AG10803 (cell line): Measurements from ENCODE around the gene PLA2G6.

Experiments used
- DNase-seq: peaks from one replicate; pipeline ENCODE4 v3.0.0; 2010; ENCODE audit warnings: low read depth
- H3K4me3 ChIP-seq: 2 replicates; pipeline ENCODE4 v1.5.1; 2011; ENCODE audit warnings: mild to moderate bottlenecking, low read length, control low read depth
- CTCF ChIP-seq: conservative IDR thresholded peaks from 2 replicates; pipeline ENCODE4 v1.5.1; 2011; ENCODE audit warnings: mild to moderate bottlenecking, low read length, control low read depth, inconsistent platforms

PLA2G6 gene

GRCh38 chr22:38170469-38170868, 11.2 kb downstream of the PLA2G6 start:
- H3K4me3 ChIP-seq: no peak overlapping the region
- no peak for TF ChIP-seq CTCF
- no peak for DNase-seq

GRCh38 chr22:38169116-38169515, 12.5 kb downstream of the PLA2G6 start:
- no peak overlapping the region for H3K4me3 ChIP-seq
- no peak for DNase-seq
- no peak for TF ChIP-seq CTCF

GRCh38 chr22:38167988-38168407, 13.6 kb downstream of the PLA2G6 start:
- no peak overlapping the region for H3K4me3 ChIP-seq
- TF ChIP-seq CTCF: no peak
- no peak for DNase-seq

GRCh38 chr22:38165922-38166593, 15.6 kb downstream of the PLA2G6 start:
- no peak for TF ChIP-seq CTCF
- H3K4me3 ChIP-seq: no peak overlapping the region
- no peak for DNase-seq

- no peak overlapping the region for H3K4me3 ChIP-seq
- no peak for DNase-seq
- no peak for TF ChIP-seq CTCF
These were observed 17.1 kb downstream of the PLA2G6 start for GRCh38 chr22:38164551-38164918.

- H3K4me3 ChIP-seq: no peak overlapping the region
- TF ChIP-seq CTCF: no peak
- DNase-seq: no peak
These were observed 17.6 kb downstream of the PLA2G6 start for GRCh38 chr22:38163844-38164550.
